HEK293 (cell line): ENCODE results near the gene THUMPD3.

ENCODE experiments used
- CTCF ChIA-PET: fragments of 350-600 bp; formaldehyde crosslinking; extraction: SDS; loops from one replicate; lab custom pipeline; 2021; ENCODE audit warnings: antibody characterized with exemption; lab: Yijun Ruan, JAX
- POLR2A ChIA-PET: fragments of 300-600 bp; formaldehyde crosslinking; extraction: SDS; loops from one replicate; lab custom pipeline; 2020; ENCODE audit warnings: antibody characterized with exemption, inconsistent platforms; lab: Yijun Ruan, JAX
- H3K27ac ChIP-seq: fragments of 200-500 bp; sonication (Bioruptor generic); 2 replicates; pipeline ENCODE4 v1.5.1; 2014; ENCODE audit warnings: low read depth, low read length, control low read depth, inconsistent platforms; ENCODE audit errors: extremely low read depth
- H3K36me3 ChIP-seq, 2 experiments: fragments of 200-500 bp in 1 of 2; sonication (Bioruptor generic) in 1 of 2; 1 replicate in 1 of 2; 2 replicates in 1 of 2; pipeline ENCODE4 v1.5.1; 2014 to 2017; ENCODE audit warnings: inconsistent platforms in 2 of 2, low read length in 2 of 2; ENCODE audit not compliant: control insufficient read depth in 2 of 2, insufficient read depth in 1 of 2
- H3K4me1 ChIP-seq: fragments of 200-500 bp; sonication (Bioruptor generic); 2 replicates; pipeline ENCODE4 v1.5.1; 2014; ENCODE audit warnings: mild to moderate bottlenecking, low read length, inconsistent platforms; ENCODE audit not compliant: control insufficient read depth, insufficient read depth
- H3K4me3 ChIP-seq: 2 replicates; pipeline ENCODE4 v1.5.1; 2011; ENCODE audit warnings: low read depth, mild to moderate bottlenecking, control low read depth, low read length, moderate library complexity
- H3K9me3 ChIP-seq: fragments of 200-500 bp; sonication (Bioruptor generic); 2 replicates; pipeline ENCODE4 v1.5.1; 2014; ENCODE audit warnings: low read depth, low read length, inconsistent platforms; ENCODE audit not compliant: control insufficient read depth, insufficient read depth
- PBX3 ChIP-seq: sonication (generic); formaldehyde crosslinking; IDR thresholded peaks from 2 replicates; pipeline ENCODE4 v1.8.1; 2022; ENCODE audit warnings: mild to moderate bottlenecking, moderate library complexity, missing genetic modification reagents
- YY1 ChIP-seq: fragments of 450-650 bp; formaldehyde crosslinking; IDR thresholded peaks from 2 replicates; pipeline ENCODE4 v1.5.1; 2018; ENCODE audit warnings: missing biosample characterization, missing genetic modification characterization
- ZBTB8A ChIP-seq: fragments of 450-650 bp; formaldehyde crosslinking; IDR thresholded peaks from 2 replicates; pipeline ENCODE4 v1.5.1; 2016; ENCODE audit warnings: missing biosample characterization, missing genetic modification characterization
- ZFP41 ChIP-seq: fragments of 450-650 bp; formaldehyde crosslinking; IDR thresholded peaks from 2 replicates; pipeline ENCODE4 v1.5.1; 2016; ENCODE audit warnings: missing biosample characterization, missing genetic modification characterization, borderline replicate concordance
- ZNF16 ChIP-seq: fragments of 450-650 bp; formaldehyde crosslinking; IDR thresholded peaks from 2 replicates; pipeline ENCODE4 v1.5.1; 2016; ENCODE audit warnings: low read depth, missing biosample characterization, missing genetic modification characterization
- ZNF184 ChIP-seq: fragments of 450-650 bp; IDR thresholded peaks from 2 replicates; pipeline ENCODE4 v1.5.1; 2018; ENCODE audit warnings: missing biosample characterization, mild to moderate bottlenecking, missing genetic modification characterization
- ZNF239 ChIP-seq: fragments of 450-650 bp; formaldehyde crosslinking; IDR thresholded peaks from 2 replicates; pipeline ENCODE4 v1.5.1; 2016; ENCODE audit warnings: missing biosample characterization, missing genetic modification characterization
- ZNF302 ChIP-seq: fragments of 450-650 bp; formaldehyde crosslinking; IDR thresholded peaks from 2 replicates; pipeline ENCODE4 v1.5.1; 2016; ENCODE audit warnings: missing biosample characterization, missing genetic modification characterization, low read depth
- ZNF354C ChIP-seq: fragments of 450-650 bp; formaldehyde crosslinking; IDR thresholded peaks from 2 replicates; pipeline ENCODE4 v1.5.1; 2016; ENCODE audit warnings: missing biosample characterization, missing genetic modification characterization, low read depth, borderline replicate concordance
- ZNF398 ChIP-seq: fragments of 450-650 bp; formaldehyde crosslinking; IDR thresholded peaks from 2 replicates; pipeline ENCODE4 v1.5.1; 2017; ENCODE audit warnings: missing biosample characterization, missing genetic modification characterization
- ZNF530 ChIP-seq: fragments of 450-650 bp; formaldehyde crosslinking; IDR thresholded peaks from 2 replicates; pipeline ENCODE4 v1.5.1; 2016; ENCODE audit warnings: low read depth, missing biosample characterization, missing genetic modification characterization
- ZNF560 ChIP-seq: fragments of 450-650 bp; formaldehyde crosslinking; IDR thresholded peaks from 2 replicates; pipeline ENCODE4 v1.5.1; 2017; ENCODE audit warnings: missing biosample characterization, missing genetic modification characterization, borderline replicate concordance
- ZNF610 ChIP-seq: fragments of 450-650 bp; formaldehyde crosslinking; IDR thresholded peaks from 2 replicates; pipeline ENCODE4 v1.5.1; 2016; ENCODE audit warnings: missing biosample characterization, missing genetic modification characterization, borderline replicate concordance
- ZNF658 ChIP-seq: fragments of 450-650 bp; formaldehyde crosslinking; IDR thresholded peaks from 2 replicates; pipeline ENCODE4; 2016; ENCODE audit warnings: missing biosample characterization, missing genetic modification characterization
- ZNF664 ChIP-seq: fragments of 450-650 bp; formaldehyde crosslinking; IDR thresholded peaks from 2 replicates; pipeline ENCODE4 v1.5.1; 2016; ENCODE audit warnings: missing biosample characterization, missing genetic modification characterization
- ZNF677 ChIP-seq: fragments of 450-650 bp; IDR thresholded peaks from 2 replicates; pipeline ENCODE4 v1.5.0; 2018; ENCODE audit warnings: missing biosample characterization, mild to moderate bottlenecking, missing genetic modification characterization, moderate library complexity
- ZNF785 ChIP-seq: fragments of 450-650 bp; formaldehyde crosslinking; IDR thresholded peaks from 2 replicates; pipeline ENCODE4 v1.5.1; 2016; ENCODE audit warnings: missing biosample characterization, missing genetic modification characterization
- TF ChIP-seq, protein P1 (sequence below): fragments of 450-650 bp; formaldehyde crosslinking; IDR thresholded peaks from 2 replicates; pipeline ENCODE4 v1.5.0; 2017; ENCODE audit warnings: missing biosample characterization, missing genetic modification characterization, borderline replicate concordance
- TF ChIP-seq, protein P2 (sequence below): IDR thresholded peaks from 2 replicates; pipeline ENCODE4 v1.6.1; 2011; ENCODE audit warnings: mild to moderate bottlenecking, low read depth, low read length, borderline replicate concordance

Gene THUMPD3

DNA sequence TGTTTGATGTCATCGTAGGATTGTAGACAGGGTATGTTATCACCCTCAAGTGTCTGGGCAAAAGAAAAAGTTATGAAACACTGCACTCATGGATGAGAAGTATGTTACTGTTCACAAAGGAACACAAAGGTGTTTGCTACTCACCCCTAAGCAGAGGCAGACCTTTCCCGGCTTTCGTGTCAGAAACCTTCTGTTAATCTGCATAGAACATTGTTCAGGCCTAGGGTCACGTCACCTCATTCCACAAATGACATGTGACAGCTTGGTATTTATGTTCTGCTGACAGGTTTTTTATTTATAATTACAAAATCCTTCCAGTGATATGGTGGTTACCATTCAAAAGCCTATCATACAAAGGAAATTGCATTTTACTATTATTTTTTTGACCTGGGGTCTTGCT lies 16.5 kb downstream of the THUMPD3 start:
- CTCF ChIA-PET, result interaction anchor here (0.7 kb wide), 1 partner anchor 22 kb away, joined by 4 read pairs; no protein-coding TSS in a partner anchor

GRCh38 chr3:9380014-9380413 lies 17.2 kb downstream of the THUMPD3 start:
- peaks cover 82 to 84% of the 10 kb centered on the region in 2 experiments for H3K36me3 ChIP-seq
- H3K4me3 ChIP-seq, result no peak overlapping the region
- ChIA-PET CTCF (interaction anchor here (0.5 to 0.7 kb wide), 2 partner anchors 22 to 25 kb away, joined by 3 to 4 read pairs; no protein-coding TSS in a partner anchor), POLR2A (interaction anchor here (2.9 to 3.5 kb wide), 2 partner anchors 16 to 17 kb away, joined by 15 to 16 read pairs; partner anchors contain the start of genes SETD5 and THUMPD3)
- no peaks in the 10 kb centered on the region for H3K4me1 ChIP-seq
- TF ChIP-seq ZNF239 (tag by site-specific recombination) (no peak), ZNF785 (tag by site-specific recombination) (no peak), ZBTB8A (tag by site-specific recombination) (no peak), ZNF354C (no peak), ZNF398 (tag by site-specific recombination) (no peak), ZNF677 (tag by site-specific recombination) (no peak), ZNF664 (no peak), YY1 (no peak), ZNF610 (tag by site-specific recombination) (no peak), ZNF184 (no peak)
- H3K9me3 ChIP-seq, result no peaks in the 10 kb centered on the region
- H3K27ac ChIP-seq, result no peak overlapping the region

More for the DNA sequence above, 16.5 kb downstream of the THUMPD3 start:
- peaks cover 82 to 84% of the 10 kb centered on the region in 2 experiments for H3K36me3 ChIP-seq
- TF ChIP-seq PBX3, result no peak
- TF ChIP-seq, protein P1, sequence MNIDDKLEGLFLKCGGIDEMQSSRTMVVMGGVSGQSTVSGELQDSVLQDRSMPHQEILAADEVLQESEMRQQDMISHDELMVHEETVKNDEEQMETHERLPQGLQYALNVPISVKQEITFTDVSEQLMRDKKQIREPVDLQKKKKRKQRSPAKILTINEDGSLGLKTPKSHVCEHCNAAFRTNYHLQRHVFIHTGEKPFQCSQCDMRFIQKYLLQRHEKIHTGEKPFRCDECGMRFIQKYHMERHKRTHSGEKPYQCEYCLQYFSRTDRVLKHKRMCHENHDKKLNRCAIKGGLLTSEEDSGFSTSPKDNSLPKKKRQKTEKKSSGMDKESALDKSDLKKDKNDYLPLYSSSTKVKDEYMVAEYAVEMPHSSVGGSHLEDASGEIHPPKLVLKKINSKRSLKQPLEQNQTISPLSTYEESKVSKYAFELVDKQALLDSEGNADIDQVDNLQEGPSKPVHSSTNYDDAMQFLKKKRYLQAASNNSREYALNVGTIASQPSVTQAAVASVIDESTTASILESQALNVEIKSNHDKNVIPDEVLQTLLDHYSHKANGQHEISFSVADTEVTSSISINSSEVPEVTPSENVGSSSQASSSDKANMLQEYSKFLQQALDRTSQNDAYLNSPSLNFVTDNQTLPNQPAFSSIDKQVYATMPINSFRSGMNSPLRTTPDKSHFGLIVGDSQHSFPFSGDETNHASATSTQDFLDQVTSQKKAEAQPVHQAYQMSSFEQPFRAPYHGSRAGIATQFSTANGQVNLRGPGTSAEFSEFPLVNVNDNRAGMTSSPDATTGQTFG, result no peak
- no peak for TF ChIP-seq ZNF530 (tag by site-specific recombination)
- no peak for TF ChIP-seq ZNF302 (tag by site-specific recombination)
- TF ChIP-seq ZFP41, result no peak
- TF ChIP-seq ZNF560 (tag by site-specific recombination), result no peak
- TF ChIP-seq ZNF658, result no peak
- TF ChIP-seq ZNF664, result no peak
- TF ChIP-seq, protein P2, sequence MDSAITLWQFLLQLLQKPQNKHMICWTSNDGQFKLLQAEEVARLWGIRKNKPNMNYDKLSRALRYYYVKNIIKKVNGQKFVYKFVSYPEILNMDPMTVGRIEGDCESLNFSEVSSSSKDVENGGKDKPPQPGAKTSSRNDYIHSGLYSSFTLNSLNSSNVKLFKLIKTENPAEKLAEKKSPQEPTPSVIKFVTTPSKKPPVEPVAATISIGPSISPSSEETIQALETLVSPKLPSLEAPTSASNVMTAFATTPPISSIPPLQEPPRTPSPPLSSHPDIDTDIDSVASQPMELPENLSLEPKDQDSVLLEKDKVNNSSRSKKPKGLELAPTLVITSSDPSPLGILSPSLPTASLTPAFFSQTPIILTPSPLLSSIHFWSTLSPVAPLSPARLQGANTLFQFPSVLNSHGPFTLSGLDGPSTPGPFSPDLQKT, result no peak
- TF ChIP-seq ZNF16, result no peak
- H3K9me3 ChIP-seq, result no peaks in the 10 kb centered on the region
- H3K4me3 ChIP-seq, result no peak overlapping the region
- no peaks in the 10 kb centered on the region for H3K4me1 ChIP-seq
- no peak overlapping the region for H3K27ac ChIP-seq
- POLR2A ChIA-PET, result interaction anchor here (2.9 to 3.5 kb wide), 2 partner anchors 16 to 17 kb away, joined by 15 to 16 read pairs; partner anchors contain the start of genes SETD5 and THUMPD3
